ENCODE data around the gene HSPA1A. TPM values are rescaled to one million over a fixed set of nuclear protein-coding genes. Genes with fewer than 3 reads are reported as not detected.
A peak's percentile ranks its signal among the peaks of the same experiment; 100 is the strongest.

HSPA1A gene
- total and polyA plus RNA-seq, 9 of the 15 experiments (the other 6 are each of a cell fraction or from before 2014, with no cell fraction given), result 2.2 to 273 (median 107) TPM

DNA sequence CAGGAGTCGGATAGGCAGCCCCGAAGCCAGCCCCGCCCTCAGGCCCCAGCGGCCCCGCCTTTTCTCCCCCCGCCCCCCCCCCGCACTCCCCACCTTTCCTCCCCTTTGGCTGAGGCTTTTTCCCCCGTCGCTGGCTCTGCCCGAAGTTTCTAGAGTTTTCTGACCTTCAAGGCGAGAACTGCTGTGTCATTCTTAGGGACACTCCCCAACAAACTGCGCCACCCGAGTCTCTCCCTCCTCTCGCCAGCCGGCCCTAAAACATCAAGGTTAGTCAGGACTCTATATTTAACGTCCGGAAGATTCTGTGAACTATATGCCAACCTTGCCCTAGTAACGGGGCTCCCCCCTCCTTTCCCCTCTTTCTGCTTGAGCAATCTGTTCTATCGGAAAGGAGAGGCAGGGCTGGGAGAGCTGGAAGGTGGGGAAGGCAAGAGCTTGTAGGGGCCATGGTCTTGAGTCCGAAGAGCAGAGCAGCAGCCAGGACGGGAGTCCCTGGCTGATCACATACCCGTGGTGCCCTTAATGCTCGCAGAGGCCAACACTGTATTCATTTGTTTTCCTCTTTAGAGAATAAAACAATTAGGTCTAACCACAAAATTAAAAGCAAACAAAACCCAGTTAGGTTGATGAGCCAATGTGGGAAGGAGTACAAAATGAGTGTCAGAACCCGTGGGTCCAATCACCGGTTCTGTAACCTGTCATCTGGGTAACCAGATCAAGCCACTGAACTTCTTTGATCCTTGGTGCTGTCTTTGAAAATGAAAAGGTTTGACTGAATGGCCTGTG, 6.9 kb downstream of the HSPA1A start (continued):
- TF ChIP-seq, protein P1, sequence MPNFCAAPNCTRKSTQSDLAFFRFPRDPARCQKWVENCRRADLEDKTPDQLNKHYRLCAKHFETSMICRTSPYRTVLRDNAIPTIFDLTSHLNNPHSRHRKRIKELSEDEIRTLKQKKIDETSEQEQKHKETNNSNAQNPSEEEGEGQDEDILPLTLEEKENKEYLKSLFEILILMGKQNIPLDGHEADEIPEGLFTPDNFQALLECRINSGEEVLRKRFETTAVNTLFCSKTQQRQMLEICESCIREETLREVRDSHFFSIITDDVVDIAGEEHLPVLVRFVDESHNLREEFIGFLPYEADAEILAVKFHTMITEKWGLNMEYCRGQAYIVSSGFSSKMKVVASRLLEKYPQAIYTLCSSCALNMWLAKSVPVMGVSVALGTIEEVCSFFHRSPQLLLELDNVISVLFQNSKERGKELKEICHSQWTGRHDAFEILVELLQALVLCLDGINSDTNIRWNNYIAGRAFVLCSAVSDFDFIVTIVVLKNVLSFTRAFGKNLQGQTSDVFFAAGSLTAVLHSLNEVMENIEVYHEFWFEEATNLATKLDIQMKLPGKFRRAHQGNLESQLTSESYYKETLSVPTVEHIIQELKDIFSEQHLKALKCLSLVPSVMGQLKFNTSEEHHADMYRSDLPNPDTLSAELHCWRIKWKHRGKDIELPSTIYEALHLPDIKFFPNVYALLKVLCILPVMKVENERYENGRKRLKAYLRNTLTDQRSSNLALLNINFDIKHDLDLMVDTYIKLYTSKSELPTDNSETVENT (CRISPR knock-in tag; IDR thresholded peaks at IDR 0.05), result peak; percentile 68; the same call in 1 of the 2 replicates
- TF ChIP-seq, protein P2, sequence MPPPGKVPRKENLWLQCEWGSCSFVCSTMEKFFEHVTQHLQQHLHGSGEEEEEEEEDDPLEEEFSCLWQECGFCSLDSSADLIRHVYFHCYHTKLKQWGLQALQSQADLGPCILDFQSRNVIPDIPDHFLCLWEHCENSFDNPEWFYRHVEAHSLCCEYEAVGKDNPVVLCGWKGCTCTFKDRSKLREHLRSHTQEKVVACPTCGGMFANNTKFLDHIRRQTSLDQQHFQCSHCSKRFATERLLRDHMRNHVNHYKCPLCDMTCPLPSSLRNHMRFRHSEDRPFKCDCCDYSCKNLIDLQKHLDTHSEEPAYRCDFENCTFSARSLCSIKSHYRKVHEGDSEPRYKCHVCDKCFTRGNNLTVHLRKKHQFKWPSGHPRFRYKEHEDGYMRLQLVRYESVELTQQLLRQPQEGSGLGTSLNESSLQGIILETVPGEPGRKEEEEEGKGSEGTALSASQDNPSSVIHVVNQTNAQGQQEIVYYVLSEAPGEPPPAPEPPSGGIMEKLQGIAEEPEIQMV (tag; conservative IDR thresholded peaks at IDR 0.05; ENCODE audit: low read depth), result no peak
- TF ChIP-seq HNRNPL (IDR thresholded peaks at IDR 0.05; ENCODE audit: low read depth, low read length), result no peak
- no peak for TF ChIP-seq SPI1 (IDR thresholded peaks at IDR 0.05; ENCODE audit: borderline replicate concordance, low read depth, low read length)
- TF ChIP-seq HNRNPH1 (optimal IDR thresholded peaks at IDR 0.05; ENCODE audit: low read depth, low read length), result no peak
- no peak for TF ChIP-seq HDGF (IDR thresholded peaks at IDR 0.05)
- no peak for TF ChIP-seq SP2 (IDR thresholded peaks at IDR 0.05; ENCODE audit: extremely low read depth, low read depth, low read length, poor library complexity, severe bottlenecking)
- no peak for TF ChIP-seq SIX5 (IDR thresholded peaks at IDR 0.05; ENCODE audit: borderline replicate concordance in 1 of 2, insufficient read depth in 1 of 2, low read depth in 1 of 2, low read length in 2 of 2)
- no peak for TF ChIP-seq TCF7 (IDR thresholded peaks at IDR 0.05; ENCODE audit: borderline replicate concordance)
- TF ChIP-seq DLX4 (CRISPR knock-in tag; IDR thresholded peaks at IDR 0.05), result no peak
- no peak for TF ChIP-seq NELFE (IDR thresholded peaks at IDR 0.05; ENCODE audit: insufficient read depth, insufficient read length)
- TF ChIP-seq ARID1B (IDR thresholded peaks at IDR 0.05), result no peak
- no peak for TF ChIP-seq NCOA6 (IDR thresholded peaks at IDR 0.05)
- no peak for TF ChIP-seq ELF1 (tag; IDR thresholded peaks at IDR 0.05)
- TF ChIP-seq MCM5 (IDR thresholded peaks at IDR 0.05; ENCODE audit: low read depth), result no peak
- peak; percentile 68; the same call in 1 of the 2 replicates for TF ChIP-seq KLF6 (CRISPR knock-in tag; IDR thresholded peaks at IDR 0.05; ENCODE audit: borderline replicate concordance)
- peak; percentile 62; the same call in 1 of the 2 replicates for TF ChIP-seq LARP7 (IDR thresholded peaks at IDR 0.05)
- TF ChIP-seq NRF1 (conservative IDR thresholded peaks at IDR 0.05 in 1 of 2, IDR thresholded peaks at IDR 0.05 in 1 of 2), result 0 out of 4 replicates have a peak, but pooled peaks have one; percentile 4 to 7
- TF ChIP-seq PHF21A (IDR thresholded peaks at IDR 0.05; ENCODE audit: borderline replicate concordance, low read depth), result no peak
- TF ChIP-seq ZNF408 (CRISPR knock-in tag; IDR thresholded peaks at IDR 0.05; ENCODE audit: low read depth), result no peak
- peak; percentile 53; the same call in 1 of the 2 replicates for TF ChIP-seq ZNF75A (CRISPR knock-in tag; IDR thresholded peaks at IDR 0.05)
- no peak for TF ChIP-seq EWSR1 (IDR thresholded peaks at IDR 0.05; ENCODE audit: borderline replicate concordance, low read depth, partially characterized antibody)
- TF ChIP-seq TAF1 (IDR thresholded peaks at IDR 0.05; ENCODE audit: control insufficient read depth, extremely low read depth, insufficient read depth, low read length, severe bottlenecking), result peak; percentile 100
- TF ChIP-seq C11orf30 (IDR thresholded peaks at IDR 0.05; ENCODE audit: low read depth), result no peak
- TF ChIP-seq CXXC5 (CRISPR knock-in tag; IDR thresholded peaks at IDR 0.05), result peak; percentile 45
